ENCODE results near the gene NMUR1. TPM values are rescaled to one million over a fixed set of nuclear protein-coding genes. Genes with fewer than 3 reads are reported as not detected.

The NMUR1 gene
- total and polyA plus RNA-seq, 9 donors = 0.10 to 0.56 (median 0.31) TPM; not detected in 4

GRCh38 chr2:231533086-231533776 lies 3.0 kb upstream of the NMUR1 start:
- WGBS, 3 donors = 82 to 87% (median 86%) methylated on average over 7 to 8 of the region's 8 CpGs
- DNase-seq = no peak

GRCh38 chr2:231532756-231533035 lies 2.5 kb upstream of the NMUR1 start:
- intact Hi-C loops (cut with DNase I) = no loop called here
- TF ChIP-seq POLR2A (IDR thresholded peaks at IDR 0.05) (no peak), EP300 (IDR thresholded peaks at IDR 0.05) (no peak)
- no peaks in the 10 kb centered on the region for H3K9me3 ChIP-seq
- no peak overlapping the region for H3K4me3 ChIP-seq
- DNase-seq = no peak
- peaks cover 2% of the 10 kb centered on the region for H3K4me1 ChIP-seq (ENCODE audit: insufficient read depth)
- H3K27me3 ChIP-seq = no peaks in the 10 kb centered on the region
- 89 to 97% (median 91%) methylated on average over 4 of the region's 4 CpGs for WGBS, 3 donors
- no peaks in the 10 kb centered on the region for H3K36me3 ChIP-seq
- no peak overlapping the region for H3K27ac ChIP-seq

More at GRCh38 chr2:231533086-231533776, 3.0 kb upstream of the NMUR1 start:
- Histone ChIP-seq H3K4me1 (ENCODE audit: insufficient read depth) (peaks cover 2% of the 10 kb centered on the region), H3K27me3 (no peaks in the 10 kb centered on the region), H3K36me3 (no peaks in the 10 kb centered on the region), H3K4me3 (no peak overlapping the region), H3K27ac (no peak overlapping the region), H3K9me3 (no peaks in the 10 kb centered on the region)
- TF ChIP-seq EP300 (IDR thresholded peaks at IDR 0.05) (no peak), CTCF (IDR thresholded peaks at IDR 0.05) (no peak), POLR2A (IDR thresholded peaks at IDR 0.05) (no peak)
- intact Hi-C loops (cut with DNase I) = no loop called here

- no peak for DNase-seq
- no peaks in the 10 kb centered on the region for H3K36me3 ChIP-seq
These were observed 1.9 kb upstream of the NMUR1 start for GRCh38 chr2:231531883-231532755.

GRCh38 chr2:231531466-231531865 lies 1.2 kb upstream of the NMUR1 start:
- no peak overlapping the region for H3K27ac ChIP-seq
- H3K9me3 ChIP-seq = no peaks in the 10 kb centered on the region
- intact Hi-C loops (cut with DNase I) = no loop called here
- no peaks in the 10 kb centered on the region for H3K36me3 ChIP-seq
- H3K4me3 ChIP-seq = no peak overlapping the region
- DNase-seq = no peak
- no peaks in the 10 kb centered on the region for H3K27me3 ChIP-seq
- H3K4me1 ChIP-seq (ENCODE audit: insufficient read depth) = peaks cover 2% of the 10 kb centered on the region
- TF ChIP-seq CTCF (IDR thresholded peaks at IDR 0.05) = no peak
- no peak for TF ChIP-seq POLR2A (IDR thresholded peaks at IDR 0.05)
- TF ChIP-seq EP300 (IDR thresholded peaks at IDR 0.05) = no peak
- WGBS, 3 donors = 89 to 93% (median 92%) methylated on average over 6 of the region's 6 CpGs

More at GRCh38 chr2:231531883-231532755, 1.9 kb upstream of the NMUR1 start:
- intact Hi-C loops (cut with DNase I) = no loop called here
- TF ChIP-seq EP300 (IDR thresholded peaks at IDR 0.05) (no peak), CTCF (IDR thresholded peaks at IDR 0.05) (no peak), POLR2A (IDR thresholded peaks at IDR 0.05) (no peak)
- H3K9me3 ChIP-seq = no peaks in the 10 kb centered on the region
- H3K4me1 ChIP-seq (ENCODE audit: insufficient read depth) = peaks cover 2% of the 10 kb centered on the region
- H3K27ac ChIP-seq = no peak overlapping the region
- WGBS, 3 donors = 84 to 87% (median 85%) methylated on average over 15 to 16 of the region's 16 CpGs
- no peaks in the 10 kb centered on the region for H3K27me3 ChIP-seq
- no peak overlapping the region for H3K4me3 ChIP-seq
